Pancreas (tissue), 10 donors: ENCODE measurements around the gene ARHGAP11B. TPM values are rescaled to one million over a fixed set of nuclear protein-coding genes. Genes with fewer than 3 reads are reported as not detected.
"Not testable (repeated sequence)": the region's sequence is repeated elsewhere in the genome, so short reads cannot be mapped to it uniquely, and the experiment has no call there.

Source experiments
- ATAC-seq, 4 donors: fragments of 200-7000 bp; cut with Tn5 transposase; one replicate each; pipeline versions ENCODE4 v1.8.0 to v1.9.1; 2020; ENCODE audit warnings: mild to moderate bottlenecking in 4 of 4, moderate library complexity in 4 of 4
- DNase-seq, 6 donors: peaks; one replicate each; pipeline ENCODE4 v3.0.0-alpha.2; 2020
- FAIRE-seq: peaks from 2 replicates; lab custom pipeline; 2012; peaks lifted over from hg19 to GRCh38; lab: Jason Lieb, UNC
- H3K27ac ChIP-seq, 4 donors: fragments of 200-600 bp; sonication (generic); 1 replicate in 3 of 4; 2 replicates in 1 of 4; pipeline versions ENCODE4 v1.5.0 to v1.8.0; 2020
- H3K27me3 ChIP-seq, 4 donors: fragments of 200-600 bp; one replicate each; pipeline ENCODE4 v1.8.0; 2021
- H3K36me3 ChIP-seq, 3 donors: fragments of 200-600 bp; sonication (generic) in 1 of 3; one replicate each; pipeline versions ENCODE4 v1.5.0 to v1.8.0; 2020 to 2021
- H3K4me1 ChIP-seq, 3 donors: fragments of 200-600 bp; one replicate each; pipeline ENCODE4 v1.8.0; 2021
- H3K4me3 ChIP-seq, 4 donors: fragments of 200-600 bp; sonication (generic) in 2 of 4; one replicate each; pipeline versions ENCODE4 v1.5.0 to v1.8.0; 2020 to 2021
- H3K9me3 ChIP-seq, 4 donors: fragments of 200-600 bp; one replicate each; pipeline ENCODE4 v1.8.0; 2021
- WGBS, 2 donors: extraction: QIAGEN DNeasy Blood & Tissue Kit; methylation state at CpG; one replicate each; pipeline ENCODE4 v1.1.7; 2013; 5-methylcytosine and 5-hydroxymethylcytosine counted together
- intact Hi-C, 3 donors: fragments of 100-400 bp; cut with DNase I; formaldehyde crosslinking; loops; one replicate each; pipeline versions ENCODE4 v1.11.1 to v1.14.2; 2022
- polyA plus RNA-seq, 2 donors: library from polyadenylated mRNA; stranded (reverse); fragments of 200-250 nt; gene quantifications; one replicate each; pipeline ENCODE4 v1.2.3, GENCODE V29; 2013
- total RNA-seq, 6 donors: library from RNA; stranded (reverse); fragmentation: NEBNext Ultra II Directional in 4 of 6; extraction: Animal tissue kit (Norgen Biotek cat#: 25700) in 4 of 6; gene quantifications; one replicate each; pipeline versions ENCODE4 v1.2.1 to v1.2.4, GENCODE V29; 2021 to 2023
- TF ChIP-seq, protein P1 (sequence below), 4 donors: fragments of 200-600 bp; sonication (generic) in 3 of 4; IDR thresholded peaks; one replicate each; pipeline versions ENCODE4 v1.5.0 to v1.8.0; 2021; ENCODE audit warnings: antibody characterized with exemption in 4 of 4
- donor health status: healthy with polysubstance abuse.
- donor health status: DM: no; HTN: no; CAD: no; lungs with moderate emphysema.
- donor health status: DM: no; HTN: no; CAD: no.
- donor health status: control.
- donor health status: control.
- donor health status: Bipolar disorder and iron deficiency.
- donor health status: DM: yes; HTN: yes; CAD: no.
- donor health status: DM: no; HTN: no; CAD: no.
- donor health status: DM: no; HTN: no; CAD: no.
- donor health status: DM: yes; HTN: yes; CAD: no.

ARHGAP11B gene

DNA sequence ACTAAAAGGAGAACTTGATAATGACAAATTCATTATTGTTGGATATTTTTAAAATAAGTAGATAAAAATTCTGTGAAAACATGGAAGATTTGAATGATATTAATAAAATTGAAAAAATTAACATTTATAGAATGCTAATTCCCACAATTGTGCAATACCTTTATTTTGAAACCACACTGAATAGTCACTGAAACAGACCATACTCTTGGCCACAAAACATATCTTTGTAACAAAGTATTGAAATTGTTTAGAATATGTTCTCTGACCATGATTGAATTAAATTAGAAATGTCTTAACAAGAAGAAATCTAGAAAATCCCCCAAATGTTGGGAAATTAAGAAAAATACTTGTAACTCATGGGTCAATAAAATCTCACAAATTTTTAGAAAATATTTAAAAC, 49.2 kb downstream of the ARHGAP11B start:
- peaks cover 0 to 3% (median 0%) of the 10 kb centered on the region in 4 donors for H3K9me3 ChIP-seq
- H3K27ac ChIP-seq: no peak overlapping the region
- TF ChIP-seq, protein P1, sequence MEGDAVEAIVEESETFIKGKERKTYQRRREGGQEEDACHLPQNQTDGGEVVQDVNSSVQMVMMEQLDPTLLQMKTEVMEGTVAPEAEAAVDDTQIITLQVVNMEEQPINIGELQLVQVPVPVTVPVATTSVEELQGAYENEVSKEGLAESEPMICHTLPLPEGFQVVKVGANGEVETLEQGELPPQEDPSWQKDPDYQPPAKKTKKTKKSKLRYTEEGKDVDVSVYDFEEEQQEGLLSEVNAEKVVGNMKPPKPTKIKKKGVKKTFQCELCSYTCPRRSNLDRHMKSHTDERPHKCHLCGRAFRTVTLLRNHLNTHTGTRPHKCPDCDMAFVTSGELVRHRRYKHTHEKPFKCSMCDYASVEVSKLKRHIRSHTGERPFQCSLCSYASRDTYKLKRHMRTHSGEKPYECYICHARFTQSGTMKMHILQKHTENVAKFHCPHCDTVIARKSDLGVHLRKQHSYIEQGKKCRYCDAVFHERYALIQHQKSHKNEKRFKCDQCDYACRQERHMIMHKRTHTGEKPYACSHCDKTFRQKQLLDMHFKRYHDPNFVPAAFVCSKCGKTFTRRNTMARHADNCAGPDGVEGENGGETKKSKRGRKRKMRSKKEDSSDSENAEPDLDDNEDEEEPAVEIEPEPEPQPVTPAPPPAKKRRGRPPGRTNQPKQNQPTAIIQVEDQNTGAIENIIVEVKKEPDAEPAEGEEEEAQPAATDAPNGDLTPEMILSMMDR (IDR thresholded peaks at IDR 0.05): no peak
- ATAC-seq: no peak
- DNase-seq: no peak
- H3K4me1 ChIP-seq: no peaks in the 10 kb centered on the region
- H3K27me3 ChIP-seq: no peaks in the 10 kb centered on the region
- intact Hi-C loops: no loop called here
- FAIRE-seq: no peak
- H3K36me3 ChIP-seq: no peaks in the 10 kb centered on the region
- H3K4me3 ChIP-seq: no peak overlapping the region

DNA sequence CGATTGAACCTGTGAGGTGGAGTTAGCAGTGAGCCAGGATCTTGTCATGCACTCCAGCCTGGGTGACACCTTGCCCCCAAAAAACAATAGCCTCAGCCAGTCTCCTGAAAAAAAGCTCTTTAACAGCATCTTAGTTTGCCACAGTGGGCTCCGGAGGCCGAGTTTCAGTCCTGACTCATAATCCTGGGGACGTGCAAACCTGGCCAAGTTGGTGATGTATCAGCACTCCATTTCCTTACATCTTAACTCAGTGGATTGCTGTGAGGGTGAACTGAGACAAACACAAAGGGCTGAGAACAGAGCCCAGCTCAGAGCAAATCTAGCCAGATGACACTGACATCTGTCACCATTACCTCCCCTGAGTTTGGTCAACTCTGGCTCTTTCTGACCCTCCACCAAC, 50.0 kb downstream of the ARHGAP11B start:
- H3K9me3 ChIP-seq, H3K27ac ChIP-seq, H3K36me3 ChIP-seq, H3K27me3 ChIP-seq, intact Hi-C loops, H3K4me3 ChIP-seq, H3K4me1 ChIP-seq, FAIRE-seq, ATAC-seq, DNase-seq: not testable (repeated sequence)
- 94 to 97% methylated on average over 4 of the region's 4 CpGs for WGBS, 2 donors

DNA sequence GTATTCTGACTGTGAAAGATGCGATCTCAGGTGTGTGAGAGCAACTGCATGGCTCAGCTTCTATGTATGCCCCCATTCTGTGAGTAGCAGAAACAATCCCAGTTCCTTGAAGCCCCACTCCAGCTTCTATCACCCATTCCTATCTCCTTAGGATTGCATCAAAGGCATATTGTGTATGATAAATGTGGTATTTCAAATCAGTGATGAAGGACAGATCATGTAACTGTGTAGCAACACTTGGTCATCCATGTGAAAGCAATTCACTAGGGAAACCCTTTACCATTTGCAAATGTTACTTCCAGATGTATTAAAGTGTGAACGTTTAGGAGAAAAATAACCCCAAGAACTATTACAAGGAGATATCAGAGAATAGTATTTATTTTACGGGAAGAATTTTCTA, 55.1 kb downstream of the ARHGAP11B start:
- H3K27ac ChIP-seq, DNase-seq, H3K9me3 ChIP-seq, H3K4me3 ChIP-seq, intact Hi-C loops, FAIRE-seq, H3K36me3 ChIP-seq, H3K27me3 ChIP-seq, ATAC-seq, H3K4me1 ChIP-seq: not testable (repeated sequence)
- WGBS, 2 donors: 92% methylated on average over 3 of the region's 3 CpGs

DNA sequence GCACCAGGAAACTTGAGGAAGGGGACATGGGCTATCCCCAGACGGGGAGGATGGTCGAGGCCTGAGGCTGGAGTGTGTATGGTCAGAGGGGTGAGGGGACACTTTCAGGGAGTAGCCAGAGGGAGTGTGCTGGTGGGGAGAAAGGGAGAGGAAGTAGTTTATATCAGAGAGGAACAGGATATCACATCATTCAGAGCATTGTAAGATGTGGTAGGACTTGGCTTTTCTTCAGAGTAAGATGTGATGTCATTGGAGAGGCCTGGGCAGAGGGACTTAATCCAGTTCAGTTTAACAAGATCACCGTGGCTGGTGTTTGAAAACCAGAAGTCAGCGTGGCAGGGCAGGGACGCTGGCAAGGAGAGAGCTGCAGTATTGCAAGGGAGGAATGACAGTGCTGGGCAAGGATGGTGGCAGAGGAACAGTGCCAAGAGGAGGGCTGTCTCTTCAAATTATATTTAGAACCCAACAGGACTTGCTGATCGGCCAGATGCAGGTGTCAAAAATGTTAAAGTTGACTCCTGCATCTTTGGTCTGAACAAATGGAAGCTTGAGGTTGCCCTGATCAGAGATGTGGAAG, 59.9 kb downstream of the ARHGAP11B start:
- H3K4me3 ChIP-seq, H3K36me3 ChIP-seq, intact Hi-C loops, ATAC-seq, H3K9me3 ChIP-seq, H3K4me1 ChIP-seq, FAIRE-seq, DNase-seq, H3K27ac ChIP-seq, H3K27me3 ChIP-seq: not testable (repeated sequence)
- WGBS, 2 donors: 77 to 88% methylated on average over 6 of the region's 6 CpGs

DNA sequence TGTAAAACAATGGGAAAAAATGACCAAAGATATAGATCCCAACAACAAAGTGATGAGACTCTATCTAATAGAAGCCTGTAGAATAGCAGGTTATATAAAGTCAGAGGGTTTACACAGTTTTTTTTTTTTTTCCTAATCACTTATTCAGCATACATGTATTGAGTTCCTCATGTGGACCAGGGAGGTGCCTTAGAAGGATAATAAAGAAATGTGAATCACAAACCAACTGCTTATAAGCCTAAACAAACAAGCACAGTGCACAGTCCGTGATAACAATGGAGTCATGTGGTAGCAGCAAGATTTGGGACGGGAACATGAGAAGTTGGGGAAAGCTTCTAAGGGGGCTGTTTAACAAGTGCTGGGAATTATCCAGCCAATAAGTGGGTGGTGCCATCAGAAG, 60.7 kb downstream of the ARHGAP11B start:
- H3K27ac ChIP-seq, ATAC-seq, FAIRE-seq, H3K9me3 ChIP-seq, H3K4me1 ChIP-seq, H3K36me3 ChIP-seq, H3K27me3 ChIP-seq, H3K4me3 ChIP-seq, DNase-seq, intact Hi-C loops: not testable (repeated sequence)
- 37 to 38% methylated on average over 2 of the region's 2 CpGs for WGBS, 2 donors

Other genes with a start within 250 kb of the ARHGAP11B start
- gene CHRFAM7A, start 232.6 kb upstream of the ARHGAP11B start, total RNA-seq: 1 to 10 TPM; 1.1 to 2.5 (median 1.9) TPM
- under 1 TPM; 0.33 to 0.95 TPM for gene CHRFAM7A, start 232.6 kb upstream of the ARHGAP11B start, polyA plus RNA-seq
- gene GOLGA8R, start 211.9 kb upstream of the ARHGAP11B start, total RNA-seq: 1 to 10 TPM; 1.8 to 3.8 (median 2.5) TPM
- 1 to 10 TPM; 3.2 to 4.0 TPM for gene GOLGA8R, start 211.9 kb upstream of the ARHGAP11B start, polyA plus RNA-seq
- under 1 TPM in 5 of 6 donors, not detected in 1; 0.51 to 0.83 (median 0.62) TPM for gene GOLGA8Q, start 74.1 kb upstream of the ARHGAP11B start, total RNA-seq
- gene GOLGA8Q, start 74.1 kb upstream of the ARHGAP11B start, polyA plus RNA-seq: 1 to 10 TPM; 1.3 to 2.6 TPM
- gene GOLGA8H, start 22.1 kb upstream of the ARHGAP11B start, total RNA-seq: 1 to 10 TPM in 3 of 6 donors, under 1 TPM in 3; 0.60 to 1.8 (median 1.0) TPM
- 1 to 10 TPM in 1 of 2 donors, under 1 TPM in 1; 0.33 to 1.6 TPM for gene GOLGA8H, start 22.1 kb upstream of the ARHGAP11B start, polyA plus RNA-seq